ENCODE measurements around the gene TNFSF11.

TNFSF11 gene

GRCh38 chr13:42575938-42576337, 2.0 kb downstream of the TNFSF11 start:
- Mint-ChIP-seq H3K36me3 (ENCODE audit: low read depth) (no peaks in the 10 kb centered on the region), H3K9me3 (peaks cover 9% of the 10 kb centered on the region), H3K27ac (no peak overlapping the region), H3K4me3 (no peak overlapping the region), H3K4me1 (ENCODE audit: low read depth) (peaks cover 23% of the 10 kb centered on the region), H3K27me3 (peaks cover 49% of the 10 kb centered on the region)
- intact Hi-C loops (cut with micrococcal nuclease) = no loop called here

DNA sequence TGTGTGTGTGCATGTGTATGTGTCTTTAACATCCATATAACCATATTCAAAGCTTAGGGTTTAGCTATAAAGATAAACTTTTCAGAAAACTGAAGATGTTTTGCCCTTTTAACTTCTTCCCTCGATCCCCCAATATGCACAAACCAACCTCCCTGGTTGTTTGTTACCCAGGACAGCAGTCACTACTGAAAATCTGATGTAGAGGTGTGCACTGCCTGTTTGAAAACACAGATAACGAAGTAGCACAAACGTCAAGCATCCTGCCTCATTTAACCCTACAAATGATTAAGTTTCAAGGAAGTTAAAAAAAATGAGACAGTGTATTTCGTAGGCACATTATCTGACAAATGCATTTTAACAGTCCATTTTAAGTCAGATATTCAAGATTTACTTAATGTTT, 3.6 kb downstream of the TNFSF11 start:
- intact Hi-C loops (cut with micrococcal nuclease) = no loop called here
- Mint-ChIP-seq H3K9me3 (no peaks in the 10 kb centered on the region), H3K36me3 (ENCODE audit: low read depth) (no peaks in the 10 kb centered on the region), H3K4me3 (no peak overlapping the region), H3K27me3 (peaks cover 48% of the 10 kb centered on the region), H3K4me1 (ENCODE audit: low read depth) (peaks cover 23% of the 10 kb centered on the region), H3K27ac (no peak overlapping the region)

DNA sequence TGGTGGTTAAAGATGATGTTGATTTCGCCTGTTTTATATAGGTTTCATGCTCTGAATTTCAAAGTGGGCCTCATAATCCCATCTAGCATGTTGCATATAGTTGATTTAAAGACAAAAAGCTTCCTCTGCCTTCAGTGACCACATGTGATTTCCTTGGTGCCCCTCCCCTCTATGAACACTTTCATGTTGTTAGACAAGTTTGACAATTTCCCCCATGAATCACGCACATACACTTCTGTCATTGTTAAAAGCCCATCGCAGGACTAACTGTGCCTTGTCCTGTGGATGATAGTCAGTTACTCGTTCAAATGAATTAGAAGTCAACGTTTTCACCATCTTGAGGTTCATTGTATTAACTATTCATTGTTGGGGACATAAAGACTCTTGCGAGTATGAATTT, 6.7 kb downstream of the TNFSF11 start:
- intact Hi-C loops (cut with micrococcal nuclease) = no loop called here
- Mint-ChIP-seq H3K4me1 (ENCODE audit: low read depth) (no peaks in the 10 kb centered on the region), H3K9me3 (no peaks in the 10 kb centered on the region), H3K27me3 (peaks cover 27% of the 10 kb centered on the region), H3K27ac (no peak overlapping the region), H3K4me3 (no peak overlapping the region), H3K36me3 (ENCODE audit: low read depth) (no peaks in the 10 kb centered on the region)

DNA sequence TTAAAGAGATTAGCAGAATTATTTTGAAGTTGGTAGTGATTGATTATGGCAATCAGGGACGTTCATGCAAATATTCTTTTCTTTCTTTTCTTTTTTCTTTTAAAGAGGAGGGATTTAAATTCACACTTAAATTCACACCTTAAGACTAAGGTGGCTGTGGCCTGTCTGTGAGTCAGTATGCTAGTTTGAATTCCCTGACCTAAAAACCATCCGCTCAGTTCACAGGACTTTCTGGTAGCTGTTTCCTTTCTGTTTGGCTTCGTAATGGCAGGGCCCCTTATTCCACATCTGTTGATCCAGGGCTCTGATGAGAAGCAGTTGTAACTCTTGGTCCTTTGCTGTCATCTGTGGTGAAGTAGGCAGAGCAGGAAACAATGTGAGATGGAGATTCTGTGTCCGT, 7.5 kb downstream of the TNFSF11 start:
- intact Hi-C loops (cut with micrococcal nuclease) = no loop called here
- H3K36me3 Mint-ChIP-seq (ENCODE audit: low read depth) = no peaks in the 10 kb centered on the region
- no peaks in the 10 kb centered on the region for H3K9me3 Mint-ChIP-seq
- H3K27me3 Mint-ChIP-seq = peaks cover 20% of the 10 kb centered on the region
- H3K27ac Mint-ChIP-seq = no peak overlapping the region
- H3K4me3 Mint-ChIP-seq = no peak overlapping the region
- H3K4me1 Mint-ChIP-seq (ENCODE audit: low read depth) = no peaks in the 10 kb centered on the region

GRCh38 chr13:42591602-42592001, 17.6 kb downstream of the TNFSF11 start:
- Mint-ChIP-seq H3K36me3 (ENCODE audit: low read depth) (no peaks in the 10 kb centered on the region), H3K4me3 (no peak overlapping the region), H3K27ac (no peak overlapping the region), H3K9me3 (no peaks in the 10 kb centered on the region), H3K4me1 (ENCODE audit: low read depth) (no peaks in the 10 kb centered on the region), H3K27me3 (peaks cover 24% of the 10 kb centered on the region)
- intact Hi-C loops (cut with micrococcal nuclease) = loop anchor here (10.0 kb wide), 1 partner anchor 1283 kb away; the partner anchor contains the start of genes CCDC122 and LACC1

- H3K36me3 Mint-ChIP-seq (ENCODE audit: low read depth) = no peaks in the 10 kb centered on the region
- no peaks in the 10 kb centered on the region for H3K9me3 Mint-ChIP-seq
- peaks cover 21% of the 10 kb centered on the region for H3K27me3 Mint-ChIP-seq
- intact Hi-C loops (cut with micrococcal nuclease) = loop anchor here (10.0 kb wide), 1 partner anchor 1282 kb away; the partner anchor contains the start of genes CCDC122 and LACC1
- no peaks in the 10 kb centered on the region for H3K4me1 Mint-ChIP-seq (ENCODE audit: low read depth)
- H3K27ac Mint-ChIP-seq = no peak overlapping the region
- no peak overlapping the region for H3K4me3 Mint-ChIP-seq
Measured at GRCh38 chr13:42592915-42593900, 19.3 kb downstream of the TNFSF11 start.

DNA sequence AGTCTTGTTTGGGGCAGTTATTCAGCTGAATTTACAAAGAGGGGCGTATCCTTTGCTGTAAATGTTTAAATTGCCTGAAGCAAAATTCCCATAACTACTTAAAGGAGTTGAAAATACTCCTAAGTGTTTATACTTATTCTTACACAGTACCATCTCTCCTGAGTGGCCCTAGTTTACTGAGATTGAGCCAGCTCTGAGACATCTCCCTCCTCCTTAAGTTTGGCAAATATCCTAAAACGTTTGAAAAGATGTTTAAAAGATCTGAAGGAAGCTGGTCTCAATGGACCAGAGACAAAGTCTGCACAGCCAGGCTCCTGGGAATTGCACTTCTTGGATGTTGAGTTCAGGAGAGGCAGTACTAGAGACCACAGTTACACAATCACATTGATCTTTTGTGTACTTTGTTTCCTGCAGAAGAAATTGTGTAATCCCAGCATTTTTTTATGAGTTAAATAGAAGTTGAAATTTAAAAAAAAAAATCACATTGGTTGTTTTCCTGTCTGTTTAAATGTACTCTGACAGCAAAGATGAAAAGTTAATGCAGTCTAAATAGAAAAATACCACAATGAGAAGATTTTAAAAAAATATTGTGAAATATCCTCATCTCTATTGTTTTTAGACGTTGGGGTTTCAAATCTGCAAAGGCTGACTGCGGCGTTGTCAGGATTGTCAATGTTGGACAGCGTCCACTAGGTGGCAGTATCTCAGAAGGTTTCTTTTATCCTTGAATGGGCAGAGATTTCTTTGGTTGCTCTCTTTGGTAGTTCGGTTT, 20.7 kb downstream of the TNFSF11 start:
- no peak overlapping the region for H3K4me3 Mint-ChIP-seq

GRCh38 chr13:42595253-42595571, 21.3 kb downstream of the TNFSF11 start:
- H3K4me1 Mint-ChIP-seq (ENCODE audit: low read depth) = no peaks in the 10 kb centered on the region
- no peak overlapping the region for H3K27ac Mint-ChIP-seq
- intact Hi-C loops (cut with micrococcal nuclease) = loop anchor here (5.0 to 10.0 kb wide), 2 partner anchors 1207 to 1280 kb away; partner anchors contain the start of genes CCDC122 and LACC1
- H3K9me3 Mint-ChIP-seq = no peaks in the 10 kb centered on the region
- H3K27me3 Mint-ChIP-seq = peaks cover 13% of the 10 kb centered on the region
- H3K4me3 Mint-ChIP-seq = no peak overlapping the region
- H3K36me3 Mint-ChIP-seq (ENCODE audit: low read depth) = no peaks in the 10 kb centered on the region

More for the DNA sequence above, 20.7 kb downstream of the TNFSF11 start:
- Mint-ChIP-seq H3K4me1 (ENCODE audit: low read depth) (no peaks in the 10 kb centered on the region), H3K27ac (no peak overlapping the region), H3K9me3 (no peaks in the 10 kb centered on the region), H3K27me3 (peaks cover 13% of the 10 kb centered on the region), H3K36me3 (ENCODE audit: low read depth) (no peaks in the 10 kb centered on the region)
- intact Hi-C loops (cut with micrococcal nuclease) = loop anchor here (5.0 to 10.0 kb wide), 2 partner anchors 1208 to 1280 kb away; partner anchors contain the start of genes CCDC122 and LACC1

DNA sequence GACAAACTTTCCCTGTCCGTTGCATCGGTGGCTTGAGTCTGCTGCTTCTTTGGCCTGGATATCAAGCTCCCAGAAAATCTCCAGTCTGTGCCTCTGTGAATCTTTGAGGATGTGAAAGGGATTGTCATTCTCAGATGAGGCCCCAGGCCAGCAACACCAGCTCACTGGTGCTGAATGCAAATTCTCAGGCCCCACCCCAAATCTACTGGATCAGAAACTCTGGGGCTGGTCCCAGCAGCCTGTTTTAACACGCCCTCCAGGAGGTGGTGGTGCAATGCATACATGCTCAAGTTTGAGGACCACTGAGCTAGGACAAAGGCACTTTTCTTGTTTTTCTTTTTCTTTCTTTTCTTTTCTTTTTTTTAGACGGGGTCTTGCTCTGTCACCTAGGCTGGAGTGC, 23.6 kb downstream of the TNFSF11 start:
- no peaks in the 10 kb centered on the region for H3K4me1 Mint-ChIP-seq (ENCODE audit: low read depth)
- intact Hi-C loops (cut with micrococcal nuclease) = loop anchor here (5.0 to 10.0 kb wide), 2 partner anchors 1205 to 1277 kb away; partner anchors contain the start of genes CCDC122 and LACC1
- H3K4me3 Mint-ChIP-seq = no peak overlapping the region
- H3K36me3 Mint-ChIP-seq (ENCODE audit: low read depth) = no peaks in the 10 kb centered on the region
- H3K27me3 Mint-ChIP-seq = peaks cover 4% of the 10 kb centered on the region
- H3K9me3 Mint-ChIP-seq = no peaks in the 10 kb centered on the region
- H3K27ac Mint-ChIP-seq = no peak overlapping the region

GRCh38 chr13:42600943-42601342, 27.0 kb downstream of the TNFSF11 start:
- H3K9me3 Mint-ChIP-seq = no peaks in the 10 kb centered on the region
- no peak overlapping the region for H3K4me3 Mint-ChIP-seq
- H3K27ac Mint-ChIP-seq = no peak overlapping the region
- H3K27me3 Mint-ChIP-seq = peaks cover 4% of the 10 kb centered on the region
- H3K4me1 Mint-ChIP-seq (ENCODE audit: low read depth) = peaks cover 5% of the 10 kb centered on the region
- intact Hi-C loops (cut with micrococcal nuclease) = no loop called here
- no peaks in the 10 kb centered on the region for H3K36me3 Mint-ChIP-seq (ENCODE audit: low read depth)

- no peaks in the 10 kb centered on the region for H3K9me3 Mint-ChIP-seq
- no peaks in the 10 kb centered on the region for H3K36me3 Mint-ChIP-seq (ENCODE audit: low read depth)
- peaks cover 4% of the 10 kb centered on the region for H3K27me3 Mint-ChIP-seq
- H3K4me1 Mint-ChIP-seq (ENCODE audit: low read depth) = peaks cover 5% of the 10 kb centered on the region
- H3K4me3 Mint-ChIP-seq = no peak overlapping the region
- no peak overlapping the region for H3K27ac Mint-ChIP-seq
- intact Hi-C loops (cut with micrococcal nuclease) = no loop called here
Measured at GRCh38 chr13:42602906-42603305, 29.0 kb downstream of the TNFSF11 start.

GRCh38 chr13:42603571-42603970, 29.6 kb downstream of the TNFSF11 start:
- Mint-ChIP-seq H3K9me3 (no peaks in the 10 kb centered on the region), H3K4me1 (ENCODE audit: low read depth) (peaks cover 5% of the 10 kb centered on the region), H3K27ac (no peak overlapping the region), H3K27me3 (peaks cover 4% of the 10 kb centered on the region), H3K36me3 (ENCODE audit: low read depth) (no peaks in the 10 kb centered on the region), H3K4me3 (no peak overlapping the region)
- intact Hi-C loops (cut with micrococcal nuclease) = no loop called here

DNA sequence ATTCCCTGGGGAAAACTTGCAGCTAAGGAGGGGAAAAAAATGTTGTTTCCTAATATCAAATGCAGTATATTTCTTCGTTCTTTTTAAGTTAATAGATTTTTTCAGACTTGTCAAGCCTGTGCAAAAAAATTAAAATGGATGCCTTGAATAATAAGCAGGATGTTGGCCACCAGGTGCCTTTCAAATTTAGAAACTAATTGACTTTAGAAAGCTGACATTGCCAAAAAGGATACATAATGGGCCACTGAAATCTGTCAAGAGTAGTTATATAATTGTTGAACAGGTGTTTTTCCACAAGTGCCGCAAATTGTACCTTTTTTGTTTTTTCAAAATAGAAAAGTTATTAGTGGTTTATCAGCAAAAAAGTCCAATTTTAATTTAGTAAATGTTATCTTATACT, 33.6 kb downstream of the TNFSF11 start:
- H3K27ac Mint-ChIP-seq = no peak overlapping the region
- no peaks in the 10 kb centered on the region for H3K9me3 Mint-ChIP-seq
- intact Hi-C loops (cut with micrococcal nuclease) = no loop called here
- H3K4me3 Mint-ChIP-seq = no peak overlapping the region
- no peaks in the 10 kb centered on the region for H3K36me3 Mint-ChIP-seq (ENCODE audit: low read depth)
- H3K4me1 Mint-ChIP-seq (ENCODE audit: low read depth) = peaks cover 5% of the 10 kb centered on the region
- peaks cover 4% of the 10 kb centered on the region for H3K27me3 Mint-ChIP-seq

GRCh38 chr13:42610649-42611048, 36.7 kb downstream of the TNFSF11 start:
- Mint-ChIP-seq H3K4me3 (no peak overlapping the region), H3K27ac (no peak overlapping the region), H3K4me1 (ENCODE audit: low read depth) (no peaks in the 10 kb centered on the region), H3K36me3 (ENCODE audit: low read depth) (no peaks in the 10 kb centered on the region), H3K9me3 (no peaks in the 10 kb centered on the region), H3K27me3 (peaks cover 6% of the 10 kb centered on the region)
- intact Hi-C loops (cut with micrococcal nuclease) = no loop called here
